Measurements from ENCODE around the gene FUOM. TPM values are rescaled to one million over a fixed set of nuclear protein-coding genes. Genes with fewer than 3 reads are reported as not detected.

The FUOM gene
- total RNA-seq, 1 donor from 2014 or later = 20.4 TPM

GRCh38 chr10:133349577-133350011, 8.2 kb downstream of the FUOM start:
- Mint-ChIP-seq H3K27me3 (peaks cover 9% of the 10 kb centered on the region), H3K4me1 (ENCODE audit: unreplicated experiment) (no peaks in the 10 kb centered on the region), H3K36me3 (no peaks in the 10 kb centered on the region), H3K27ac (no peak overlapping the region), H3K4me3 (no peak overlapping the region), H3K9me3 (no peaks in the 10 kb centered on the region)
- DNase-seq (ENCODE audit: extremely low spot score, unreplicated experiment) = no peak
- TF ChIP-seq CTCF (conservative IDR thresholded peaks at IDR 0.05) = no peak

- TF ChIP-seq CTCF (conservative IDR thresholded peaks at IDR 0.05) = no peak
- H3K4me3 Mint-ChIP-seq = no peak overlapping the region
- no peaks in the 10 kb centered on the region for H3K36me3 Mint-ChIP-seq
- H3K9me3 Mint-ChIP-seq = no peaks in the 10 kb centered on the region
- peaks cover 9% of the 10 kb centered on the region for H3K27me3 Mint-ChIP-seq
- H3K4me1 Mint-ChIP-seq (ENCODE audit: unreplicated experiment) = no peaks in the 10 kb centered on the region
- no peak for DNase-seq (ENCODE audit: extremely low spot score, unreplicated experiment)
- no peak overlapping the region for H3K27ac Mint-ChIP-seq
These were observed 8.7 kb downstream of the FUOM start for GRCh38 chr10:133349160-133349568.

GRCh38 chr10:133347710-133348517, 9.9 kb downstream of the FUOM start:
- no peaks in the 10 kb centered on the region for H3K36me3 Mint-ChIP-seq
- TF ChIP-seq CTCF (conservative IDR thresholded peaks at IDR 0.05) = no peak
- no peaks in the 10 kb centered on the region for H3K9me3 Mint-ChIP-seq
- no peak overlapping the region for H3K4me3 Mint-ChIP-seq
- H3K4me1 Mint-ChIP-seq (ENCODE audit: unreplicated experiment) = no peaks in the 10 kb centered on the region
- H3K27me3 Mint-ChIP-seq = peaks cover 15% of the 10 kb centered on the region
- DNase-seq (ENCODE audit: extremely low spot score, unreplicated experiment) = no peak
- no peak overlapping the region for H3K27ac Mint-ChIP-seq

GRCh38 chr10:133346413-133346812, 11.4 kb downstream of the FUOM start:
- no peak for TF ChIP-seq CTCF (conservative IDR thresholded peaks at IDR 0.05)
- no peak overlapping the region for H3K4me3 Mint-ChIP-seq
- H3K9me3 Mint-ChIP-seq = no peaks in the 10 kb centered on the region
- H3K36me3 Mint-ChIP-seq = no peaks in the 10 kb centered on the region
- peaks cover 21% of the 10 kb centered on the region for H3K27me3 Mint-ChIP-seq
- H3K27ac Mint-ChIP-seq = no peak overlapping the region
- H3K4me1 Mint-ChIP-seq (ENCODE audit: unreplicated experiment) = no peaks in the 10 kb centered on the region
- DNase-seq (ENCODE audit: extremely low spot score, unreplicated experiment) = no peak

GRCh38 chr10:133344236-133344635, 13.6 kb downstream of the FUOM start:
- Mint-ChIP-seq H3K4me1 (ENCODE audit: unreplicated experiment) (no peaks in the 10 kb centered on the region), H3K4me3 (no peak overlapping the region), H3K9me3 (no peaks in the 10 kb centered on the region), H3K27me3 (peaks cover 27% of the 10 kb centered on the region), H3K27ac (no peak overlapping the region), H3K36me3 (no peaks in the 10 kb centered on the region)
- TF ChIP-seq CTCF (conservative IDR thresholded peaks at IDR 0.05) = no peak
- no peak for DNase-seq (ENCODE audit: extremely low spot score, unreplicated experiment)

All from type B pancreatic cell (in vitro differentiated cells).